Activated CD8-positive, alpha-beta memory T cell treated with anti-CD3 and anti-CD28 coated beads for 48 hours (primary cell): ENCODE measurements around the gene ZNRD2.
"Not testable (repeated sequence)": the region's sequence is repeated elsewhere in the genome, so short reads cannot be mapped to it uniquely, and the experiment has no call there.

Experiments
- DNase-seq, 3 experiments: peaks; one replicate each; pipeline ENCODE4 v3.0.0-alpha.2; 2020; ENCODE audit warnings: low read depth in 2 of 3, low spot score in 2 of 3

ZNRD2 gene, protein sequence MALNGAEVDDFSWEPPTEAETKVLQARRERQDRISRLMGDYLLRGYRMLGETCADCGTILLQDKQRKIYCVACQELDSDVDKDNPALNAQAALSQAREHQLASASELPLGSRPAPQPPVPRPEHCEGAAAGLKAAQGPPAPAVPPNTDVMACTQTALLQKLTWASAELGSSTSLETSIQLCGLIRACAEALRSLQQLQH

DNA sequence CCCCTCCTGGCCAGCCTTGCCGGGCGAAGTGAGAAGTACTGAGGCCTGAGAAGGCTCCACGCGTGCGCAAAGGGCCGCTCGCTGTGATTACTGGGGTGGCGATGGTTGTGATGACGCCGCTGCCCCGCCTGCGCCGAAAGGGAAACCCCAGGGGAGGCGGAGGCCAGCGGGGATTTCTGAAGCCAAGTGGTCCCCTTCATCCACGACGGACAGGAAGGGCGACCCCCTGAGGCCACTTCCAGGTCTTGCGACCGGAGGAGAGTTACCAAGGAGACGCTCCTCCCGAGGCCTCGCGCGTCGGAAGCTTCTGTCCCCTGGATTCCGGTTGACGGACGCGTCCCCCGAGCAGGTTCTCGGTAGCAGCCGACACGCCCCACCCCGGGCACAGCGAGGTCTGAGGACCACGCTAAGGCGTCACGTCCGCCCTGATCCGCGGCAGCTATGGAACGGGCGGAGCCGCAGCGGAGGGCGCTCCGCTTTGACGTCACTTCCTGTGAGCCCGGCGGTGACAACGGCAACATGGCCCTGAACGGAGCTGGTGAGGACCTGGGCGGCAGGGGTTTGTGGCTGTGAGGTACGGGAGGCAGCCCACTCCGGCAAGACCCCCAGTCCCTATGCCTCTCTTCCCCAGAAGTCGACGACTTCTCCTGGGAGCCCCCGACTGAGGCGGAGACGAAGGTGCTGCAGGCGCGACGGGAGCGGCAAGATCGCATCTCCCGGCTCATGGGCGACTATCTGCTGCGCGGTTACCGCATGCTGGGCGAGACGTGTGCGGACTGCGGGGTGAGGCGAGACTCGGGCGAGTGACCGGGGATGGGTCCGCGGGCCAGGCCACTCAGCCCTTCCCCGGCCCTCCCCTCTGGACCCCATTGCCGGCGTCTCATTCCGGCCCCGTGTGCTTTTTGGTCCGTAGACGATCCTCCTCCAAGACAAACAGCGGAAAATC is at the start of gene ZNRD2:
TSS of gene ZNRD2 (plus strand) at position 505 of the 946 bp plus-strand sequence. CDS start at position 520, 15 bp downstream.
- peak; percentile 86 to 98 (median 94) for DNase-seq

DNA sequence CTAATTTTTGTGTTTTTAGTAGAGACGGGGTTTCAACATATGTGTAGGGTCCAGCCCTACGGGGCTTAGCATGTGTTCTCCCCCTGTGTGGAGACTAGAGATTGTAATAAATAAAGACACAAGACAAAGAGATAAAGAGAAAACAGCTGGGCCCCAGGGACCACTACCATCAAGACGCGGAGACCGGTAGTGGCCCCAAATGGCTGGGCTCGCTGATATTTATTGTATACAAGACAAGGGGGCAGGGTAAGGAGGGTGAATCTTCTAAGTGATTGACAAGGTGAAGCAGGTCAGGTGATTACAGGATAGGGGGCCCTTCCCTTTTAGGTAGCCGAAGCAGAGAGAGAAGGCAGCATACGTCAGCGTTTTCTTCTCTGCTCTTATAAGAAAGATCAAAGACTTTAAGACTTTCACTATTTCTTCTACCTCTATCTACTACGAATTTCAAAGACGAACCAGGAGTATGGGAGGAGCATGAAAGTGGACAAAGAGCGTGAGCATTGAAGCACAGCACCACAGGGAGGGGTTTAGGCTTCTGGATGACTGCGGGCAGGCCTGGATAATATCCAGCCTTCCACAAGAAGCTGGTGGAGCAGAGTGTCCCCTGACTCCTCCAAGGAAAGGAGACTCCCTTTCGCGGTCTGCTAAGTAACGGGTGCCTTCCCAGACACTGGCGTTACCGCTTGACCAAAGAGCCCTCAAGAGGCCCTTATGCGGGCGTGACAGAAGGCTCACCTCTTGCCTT is 48.3 kb upstream of the ZNRD2 start:
- not testable (repeated sequence) for DNase-seq

DNA sequence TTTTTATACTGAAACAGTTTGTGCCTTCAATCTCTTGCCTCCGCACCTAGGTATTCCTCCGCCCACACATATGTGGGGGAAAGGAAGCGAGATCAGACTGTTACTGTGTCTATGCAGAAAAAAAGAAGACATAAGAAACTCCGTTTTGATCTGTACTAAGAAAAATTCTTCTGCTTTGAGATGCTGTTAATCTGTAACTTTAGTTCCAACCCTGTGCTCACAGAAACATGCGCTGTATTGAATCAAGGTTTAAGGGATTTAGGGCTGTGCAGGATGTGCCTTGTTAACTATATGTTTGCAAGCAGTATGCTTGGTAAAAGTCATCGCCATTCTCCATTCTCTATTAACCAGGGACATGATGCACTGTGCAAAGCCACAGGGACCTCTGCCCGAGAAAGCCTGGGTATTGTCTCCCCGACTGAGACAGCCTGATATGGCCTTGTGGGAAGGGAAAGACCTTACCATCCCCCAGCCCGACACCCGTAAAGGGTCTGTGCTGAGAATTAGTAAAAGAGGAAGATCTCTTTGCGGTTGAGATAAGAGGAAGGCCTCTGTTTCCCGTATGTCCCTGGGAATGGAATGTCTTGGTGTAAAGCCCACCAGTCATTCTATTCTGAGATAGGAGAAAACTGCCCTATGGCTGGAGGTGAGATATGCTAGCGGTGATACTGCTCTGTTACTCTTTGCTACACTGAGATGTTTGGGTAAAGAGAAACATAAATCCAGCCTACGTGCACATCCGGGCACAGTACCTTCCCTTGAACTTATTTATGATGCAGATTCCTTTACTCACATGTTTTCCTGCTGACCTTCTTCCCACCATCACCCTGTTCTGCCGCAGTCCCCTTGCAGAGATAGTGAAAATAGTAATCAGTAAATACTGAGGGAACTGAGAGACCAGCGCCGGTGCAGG is 47.3 kb upstream of the ZNRD2 start:
- DNase-seq, result not testable (repeated sequence)

DNA sequence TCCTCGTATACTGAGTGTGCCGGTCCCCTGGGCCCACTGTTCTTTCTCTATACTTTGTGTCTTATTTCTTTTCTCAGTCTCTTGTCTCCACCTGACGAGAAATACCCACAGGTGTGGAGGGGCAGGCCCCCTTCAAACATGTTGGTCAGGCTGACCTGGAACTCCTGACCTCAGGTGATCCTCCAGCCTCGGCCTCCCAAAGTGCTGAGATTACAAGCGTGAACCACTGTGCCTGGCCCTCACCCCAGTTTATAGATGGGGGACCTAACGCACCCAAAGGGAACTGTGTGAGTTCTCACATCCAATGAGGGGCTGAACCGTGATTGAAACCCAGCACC is 46.7 kb upstream of the ZNRD2 start:
- DNase-seq, result not testable (repeated sequence)

DNA sequence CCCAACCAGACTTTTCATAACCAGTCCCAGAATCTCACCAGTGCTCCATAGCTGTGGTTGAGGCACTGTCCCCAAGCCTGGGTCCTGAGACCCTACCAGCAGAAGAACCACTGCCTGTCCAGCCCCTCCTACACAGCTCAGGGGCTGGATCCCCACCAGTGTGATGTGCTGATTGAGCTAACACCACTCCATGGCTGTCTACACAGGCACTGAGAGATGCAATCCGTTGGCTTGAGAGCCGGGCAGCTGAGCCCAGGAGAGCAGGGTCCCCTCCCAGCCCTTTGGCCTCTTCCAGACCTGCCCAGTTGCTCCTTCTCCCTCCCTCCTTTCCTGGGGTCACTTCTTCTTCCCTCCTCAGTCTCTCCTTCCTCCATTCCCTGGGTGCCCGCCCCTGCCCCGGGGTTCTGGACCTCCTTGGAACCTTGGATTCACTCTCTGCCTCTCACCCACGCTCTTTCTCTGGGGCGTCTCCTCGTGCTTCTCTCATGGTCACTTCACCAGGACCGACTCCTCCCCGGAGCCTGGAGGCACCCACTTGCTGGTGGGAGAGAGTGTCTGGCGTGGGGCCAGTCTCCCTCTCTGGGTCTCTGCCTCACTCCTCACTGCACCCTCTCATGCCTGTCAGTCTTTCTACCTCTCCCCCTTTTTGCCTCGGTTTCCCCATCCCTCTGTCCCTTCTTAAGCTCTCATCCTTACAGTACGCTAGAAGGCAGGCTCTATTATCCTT is 46.1 kb upstream of the ZNRD2 start:
- DNase-seq, result no peak

DNA sequence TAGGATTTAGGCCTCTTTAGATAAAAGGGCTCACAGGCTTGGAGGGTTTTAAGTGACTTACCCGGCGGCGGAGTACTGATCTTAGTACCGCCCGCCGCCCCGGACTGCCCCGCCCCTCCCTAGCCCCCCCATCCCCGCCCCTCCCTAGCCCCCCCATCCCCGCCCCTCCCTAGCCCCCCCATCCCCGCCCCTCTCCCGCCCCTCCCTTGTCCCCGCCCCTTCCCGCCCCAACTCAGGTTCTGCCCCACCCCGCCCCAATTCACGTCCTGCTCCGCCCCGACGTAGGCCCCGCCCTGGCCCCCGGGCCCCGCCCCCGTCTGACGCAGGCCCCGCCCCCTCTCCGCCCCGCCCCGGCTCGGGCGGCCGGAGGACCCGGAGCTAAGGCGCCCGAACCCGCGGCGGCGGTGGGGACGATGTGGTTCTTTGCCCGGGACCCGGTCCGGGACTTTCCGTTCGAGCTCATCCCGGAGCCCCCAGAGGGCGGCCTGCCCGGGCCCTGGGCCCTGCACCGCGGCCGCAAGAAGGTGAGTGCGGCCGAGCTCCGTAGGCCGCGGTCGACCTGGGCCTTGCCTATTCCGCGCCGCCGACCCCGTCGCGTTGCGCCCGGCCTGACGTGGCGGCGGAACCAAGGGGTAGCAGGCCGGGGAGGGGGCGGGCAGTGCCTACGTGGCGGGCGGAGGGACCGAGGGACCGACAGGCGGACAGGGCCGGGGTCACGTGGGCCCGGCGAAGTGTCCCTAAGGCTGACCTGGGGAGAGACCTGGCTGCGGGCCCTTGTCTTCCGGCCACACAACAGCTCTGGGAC is 45.3 kb upstream of the ZNRD2 start, which contains the start of gene SCYL1:
TSS of gene SCYL1 (plus strand) at position 343 of the 805 bp plus-strand sequence. CDS start at position 414, 71 bp downstream.
- peak; percentile 62 to 82 (median 75) for DNase-seq

DNA sequence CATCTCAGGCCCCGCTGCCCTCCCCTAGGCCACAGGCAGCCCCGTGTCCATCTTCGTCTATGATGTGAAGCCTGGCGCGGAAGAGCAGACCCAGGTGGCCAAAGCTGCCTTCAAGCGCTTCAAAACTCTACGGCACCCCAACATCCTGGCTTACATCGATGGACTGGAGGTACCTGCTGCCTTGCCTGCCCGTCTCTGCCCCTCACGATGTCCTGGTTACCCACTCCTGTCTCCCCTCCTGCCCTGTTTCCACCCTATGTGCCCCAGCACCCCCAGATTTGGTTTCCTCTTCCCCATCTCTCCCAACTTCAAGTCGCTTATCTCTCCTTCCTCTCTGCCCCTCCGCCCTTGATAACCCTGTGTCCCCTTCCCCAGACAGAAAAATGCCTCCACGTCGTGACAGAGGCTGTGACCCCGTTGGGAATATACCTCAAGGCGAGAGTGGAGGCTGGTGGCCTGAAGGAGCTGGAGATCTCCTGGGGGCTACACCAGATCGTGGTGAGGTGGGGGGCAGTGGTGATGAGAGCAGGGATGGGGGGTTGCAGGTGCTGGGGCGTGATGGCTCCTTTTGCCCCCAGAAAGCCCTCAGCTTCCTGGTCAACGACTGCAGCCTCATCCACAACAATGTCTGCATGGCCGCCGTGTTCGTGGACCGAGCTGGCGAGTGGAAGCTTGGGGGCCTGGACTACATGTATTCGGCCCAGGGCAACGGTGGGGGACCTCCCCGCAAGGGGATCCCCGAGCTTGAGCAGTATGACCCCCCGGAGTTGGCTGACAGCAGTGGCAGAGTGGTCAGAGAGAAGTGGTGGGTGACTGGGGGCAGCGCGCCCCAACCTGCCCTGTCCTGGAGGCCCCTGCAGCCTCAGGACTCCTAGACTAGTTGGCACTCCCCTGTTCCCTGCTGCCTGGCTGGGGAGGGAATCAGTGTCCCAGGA is 44.5 kb upstream of the ZNRD2 start:
- DNase-seq, result no peak

DNA sequence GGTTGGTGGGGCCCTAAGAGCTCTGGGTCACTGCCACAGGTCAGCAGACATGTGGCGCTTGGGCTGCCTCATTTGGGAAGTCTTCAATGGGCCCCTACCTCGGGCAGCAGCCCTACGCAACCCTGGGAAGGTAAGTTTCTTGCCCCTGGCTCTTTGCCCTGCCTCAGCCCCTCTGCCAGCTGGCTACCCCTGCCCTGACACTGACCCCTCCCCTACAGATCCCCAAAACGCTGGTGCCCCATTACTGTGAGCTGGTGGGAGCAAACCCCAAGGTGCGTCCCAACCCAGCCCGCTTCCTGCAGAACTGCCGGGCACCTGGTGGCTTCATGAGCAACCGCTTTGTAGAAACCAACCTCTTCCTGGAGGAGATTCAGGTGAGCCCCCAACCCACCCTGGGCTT is 43.5 kb upstream of the ZNRD2 start:
- no peak for DNase-seq

DNA sequence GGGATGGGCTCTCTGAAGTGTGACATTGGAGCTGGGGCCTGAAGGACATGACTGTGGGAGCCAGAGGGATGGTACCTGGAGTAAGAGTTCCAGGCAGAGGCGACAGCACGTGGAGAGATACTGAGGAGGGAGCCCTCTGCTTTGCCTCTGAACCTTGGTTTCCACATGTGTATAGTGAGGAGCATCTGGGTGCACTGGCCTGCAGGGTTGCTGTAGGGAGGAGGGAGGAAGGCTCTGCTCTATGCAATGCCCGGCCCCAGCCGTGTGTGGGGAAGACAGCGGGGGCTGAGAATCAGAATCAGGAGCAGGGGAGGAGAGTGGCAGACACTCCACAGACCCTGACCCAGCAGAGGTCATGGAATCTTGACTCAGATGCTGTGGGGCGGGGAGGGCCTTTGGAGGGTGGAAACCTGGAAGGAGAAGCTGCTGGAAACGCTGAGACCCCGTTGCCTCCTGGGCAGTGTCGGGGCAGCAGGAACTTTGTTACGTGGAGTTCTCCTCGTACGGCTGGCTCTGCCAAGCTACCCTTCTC is 41.4 kb upstream of the ZNRD2 start:
- DNase-seq, result no peak

DNA sequence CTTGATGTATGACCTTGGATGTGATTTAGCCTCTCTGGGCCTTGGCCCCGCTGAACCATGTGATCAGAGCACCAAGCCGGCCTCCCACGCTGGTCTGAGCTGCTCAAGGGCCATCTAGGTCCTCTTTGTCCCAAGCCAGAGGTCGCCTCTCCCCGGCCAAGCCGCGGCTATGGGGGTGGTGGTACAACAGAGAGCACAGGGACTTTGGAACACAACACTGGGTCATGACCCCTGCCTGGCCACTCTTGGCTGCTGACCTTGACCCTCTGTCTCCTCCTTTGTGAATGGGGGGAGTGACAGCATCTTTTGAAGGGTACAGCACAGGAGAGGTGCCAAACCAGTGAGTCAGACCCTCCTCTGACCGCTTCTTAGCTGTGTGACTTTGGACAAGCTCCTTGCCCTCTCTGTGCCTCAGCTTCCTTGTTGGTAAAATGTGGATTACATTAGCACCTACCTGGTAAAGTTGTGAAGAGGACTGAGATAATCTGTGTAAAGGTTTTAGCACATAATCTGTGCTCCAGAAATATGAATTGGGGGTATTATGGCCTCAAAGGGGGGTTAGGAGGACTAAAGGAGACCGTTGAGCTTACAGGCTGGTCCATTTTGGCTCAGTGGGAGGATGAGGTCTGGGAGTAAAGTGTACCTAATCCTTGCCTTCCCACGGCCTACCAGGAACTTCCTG is 40.7 kb upstream of the ZNRD2 start:
- DNase-seq, result no peak

DNA sequence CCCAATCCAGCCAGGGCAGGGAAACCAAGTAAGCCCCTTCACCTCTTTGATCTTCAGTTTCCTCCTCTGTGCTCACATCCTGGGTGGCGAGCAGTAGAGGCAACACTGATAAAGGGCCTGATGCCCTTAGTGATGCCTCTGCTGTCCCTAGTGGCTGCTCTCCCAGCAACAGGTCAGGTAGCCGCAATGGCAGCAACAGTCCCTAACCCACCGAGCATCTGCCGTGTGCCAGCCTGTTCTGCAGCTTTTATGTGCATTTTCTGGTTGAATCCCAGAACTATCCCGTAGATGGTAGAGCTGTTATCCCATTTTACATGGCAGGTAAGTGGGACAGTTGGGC is 40.1 kb upstream of the ZNRD2 start:
- DNase-seq, result no peak

DNA sequence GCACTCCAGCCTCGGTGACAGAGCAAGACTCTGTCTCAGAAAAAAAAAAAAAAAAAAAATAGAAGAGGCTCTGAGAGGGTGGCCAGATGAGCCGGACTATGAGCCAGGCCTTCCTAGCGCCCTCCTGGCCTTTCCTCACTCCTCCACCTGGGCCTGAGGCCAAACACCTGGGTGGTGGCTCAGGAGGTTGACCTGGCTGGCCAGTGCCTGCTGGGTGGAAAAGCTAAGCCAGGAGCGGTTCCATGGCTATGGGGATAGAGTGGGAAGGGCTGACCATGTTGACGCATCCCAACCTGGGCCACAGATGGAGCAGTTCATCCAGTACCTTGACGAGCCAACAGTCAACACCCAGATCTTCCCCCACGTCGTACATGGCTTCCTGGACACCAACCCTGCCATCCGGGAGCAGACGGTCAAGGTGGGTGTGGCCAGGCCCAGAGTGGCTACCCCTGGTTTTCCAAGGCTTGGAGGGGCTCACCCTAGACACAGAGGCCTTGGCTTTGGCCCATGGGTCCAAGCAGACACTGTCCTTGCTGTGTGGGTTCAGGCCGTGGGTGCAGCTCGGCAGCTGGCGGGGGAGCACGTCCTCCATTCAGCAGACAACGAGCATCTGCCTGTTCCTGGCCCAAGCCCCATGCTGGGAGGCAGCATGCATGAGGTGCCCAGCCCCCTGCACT is 37.8 kb upstream of the ZNRD2 start:
- no peak for DNase-seq

DNA sequence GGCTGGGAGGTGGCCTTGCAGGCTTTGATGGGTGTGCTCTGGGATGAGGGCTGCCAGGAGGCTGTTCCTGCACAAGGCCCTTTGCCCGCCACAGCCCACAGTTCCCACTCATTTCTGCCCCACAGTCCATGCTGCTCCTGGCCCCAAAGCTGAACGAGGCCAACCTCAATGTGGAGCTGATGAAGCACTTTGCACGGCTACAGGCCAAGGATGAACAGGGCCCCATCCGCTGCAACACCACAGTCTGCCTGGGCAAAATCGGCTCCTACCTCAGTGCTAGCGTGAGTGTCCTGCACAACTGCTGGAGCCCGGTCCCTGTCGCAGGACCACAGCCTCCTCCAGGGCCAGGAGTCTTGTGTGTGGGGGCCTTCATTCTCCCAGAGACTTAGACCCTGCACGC is 35.2 kb upstream of the ZNRD2 start:
- no peak for DNase-seq

DNA sequence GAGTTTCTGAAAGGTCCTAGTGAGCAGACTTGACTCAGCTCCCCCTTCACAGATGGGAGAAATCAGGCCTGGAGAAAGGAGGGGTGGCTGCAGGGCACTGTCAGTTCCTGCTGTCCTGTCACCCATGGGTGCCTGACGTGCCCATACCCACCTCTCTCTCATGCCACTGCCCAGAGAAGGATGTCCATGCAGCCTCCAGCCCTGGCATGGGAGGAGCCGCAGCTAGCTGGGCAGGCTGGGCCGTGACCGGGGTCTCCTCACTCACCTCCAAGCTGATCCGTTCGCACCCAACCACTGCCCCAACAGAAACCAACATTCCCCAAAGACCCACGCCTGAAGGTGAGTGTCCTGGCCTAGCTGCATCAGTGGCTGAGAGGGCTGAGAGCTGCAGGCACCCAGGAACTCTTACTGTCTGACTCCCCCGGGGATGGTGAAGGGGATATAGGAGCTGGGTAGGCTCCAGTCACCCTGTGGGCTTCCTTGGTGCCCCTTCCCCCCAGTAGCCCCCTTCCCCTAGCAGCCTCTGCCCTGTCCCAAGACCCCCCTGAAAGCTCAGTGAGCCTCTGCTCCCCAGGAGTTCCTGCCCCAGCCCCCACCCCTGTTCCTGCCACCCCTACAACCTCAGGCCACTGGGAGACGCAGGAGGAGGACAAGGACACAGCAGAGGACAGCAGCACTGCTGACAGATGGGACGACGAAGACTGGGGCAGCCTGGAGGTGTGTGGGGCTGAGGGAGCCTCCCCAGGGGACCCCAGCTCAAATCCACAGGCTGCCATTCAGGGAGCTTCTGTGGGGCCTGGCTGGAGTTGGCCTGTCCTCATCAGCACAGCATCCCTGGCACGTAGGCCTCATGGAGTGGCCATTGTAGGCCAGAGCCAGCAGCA is 33.6 kb upstream of the ZNRD2 start:
- no peak for DNase-seq

DNA sequence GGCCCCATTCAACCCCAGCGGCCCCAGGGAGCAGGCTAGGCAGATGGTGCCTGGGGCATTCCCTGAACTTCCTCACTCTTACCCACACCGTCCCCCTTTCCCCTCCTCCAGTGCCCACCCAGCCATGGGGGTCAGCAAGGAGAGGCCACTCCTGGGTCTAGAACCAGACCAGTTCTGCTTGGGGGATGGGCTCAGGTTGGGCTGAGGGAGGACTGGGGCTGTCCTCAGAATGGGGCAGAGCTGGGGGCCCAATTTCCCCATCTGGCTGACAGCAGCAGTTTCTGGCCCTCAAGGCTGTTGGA is 33.0 kb upstream of the ZNRD2 start:
- DNase-seq, result no peak

DNA sequence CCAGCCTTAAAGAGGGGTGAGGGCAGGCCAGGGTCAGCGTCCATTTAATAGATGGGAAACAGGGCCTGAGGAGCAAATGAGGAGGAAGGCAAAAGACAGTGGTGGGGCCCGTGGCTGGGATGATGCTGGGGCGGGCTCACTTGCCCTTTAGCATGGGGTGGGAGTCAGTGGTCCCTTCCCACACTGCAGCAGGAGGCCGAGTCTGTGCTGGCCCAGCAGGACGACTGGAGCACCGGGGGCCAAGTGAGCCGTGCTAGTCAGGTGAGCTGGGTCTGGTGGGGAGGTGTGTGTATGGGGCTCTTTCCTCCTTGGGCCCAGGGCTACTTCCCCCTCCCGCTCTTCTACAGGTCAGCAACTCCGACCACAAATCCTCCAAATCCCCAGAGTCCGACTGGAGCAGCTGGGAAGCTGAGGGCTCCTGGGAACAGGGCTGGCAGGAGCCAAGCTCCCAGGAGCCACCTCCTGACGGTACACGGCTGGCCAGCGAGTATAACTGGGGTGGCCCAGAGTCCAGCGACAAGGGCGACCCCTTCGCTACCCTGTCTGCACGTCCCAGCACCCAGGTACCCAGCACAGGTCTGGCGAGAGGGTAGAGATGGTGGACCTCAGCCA is 32.6 kb upstream of the ZNRD2 start:
- DNase-seq, result no peak
